C4-2B (cell line): Measurements from ENCODE around the gene PSTPIP1.

ENCODE experiments used
- ZFX ChIP-seq: fragments of 450-650 bp; IDR thresholded peaks from 2 replicates; pipeline ENCODE4 v1.6.1; 2017
- TF ChIP-seq, protein P1 (sequence below): fragments of 450-650 bp; conservative IDR thresholded peaks from 2 replicates; pipeline ENCODE4 v1.5.1; 2017; ENCODE audit warnings: mild to moderate bottlenecking

DNA sequence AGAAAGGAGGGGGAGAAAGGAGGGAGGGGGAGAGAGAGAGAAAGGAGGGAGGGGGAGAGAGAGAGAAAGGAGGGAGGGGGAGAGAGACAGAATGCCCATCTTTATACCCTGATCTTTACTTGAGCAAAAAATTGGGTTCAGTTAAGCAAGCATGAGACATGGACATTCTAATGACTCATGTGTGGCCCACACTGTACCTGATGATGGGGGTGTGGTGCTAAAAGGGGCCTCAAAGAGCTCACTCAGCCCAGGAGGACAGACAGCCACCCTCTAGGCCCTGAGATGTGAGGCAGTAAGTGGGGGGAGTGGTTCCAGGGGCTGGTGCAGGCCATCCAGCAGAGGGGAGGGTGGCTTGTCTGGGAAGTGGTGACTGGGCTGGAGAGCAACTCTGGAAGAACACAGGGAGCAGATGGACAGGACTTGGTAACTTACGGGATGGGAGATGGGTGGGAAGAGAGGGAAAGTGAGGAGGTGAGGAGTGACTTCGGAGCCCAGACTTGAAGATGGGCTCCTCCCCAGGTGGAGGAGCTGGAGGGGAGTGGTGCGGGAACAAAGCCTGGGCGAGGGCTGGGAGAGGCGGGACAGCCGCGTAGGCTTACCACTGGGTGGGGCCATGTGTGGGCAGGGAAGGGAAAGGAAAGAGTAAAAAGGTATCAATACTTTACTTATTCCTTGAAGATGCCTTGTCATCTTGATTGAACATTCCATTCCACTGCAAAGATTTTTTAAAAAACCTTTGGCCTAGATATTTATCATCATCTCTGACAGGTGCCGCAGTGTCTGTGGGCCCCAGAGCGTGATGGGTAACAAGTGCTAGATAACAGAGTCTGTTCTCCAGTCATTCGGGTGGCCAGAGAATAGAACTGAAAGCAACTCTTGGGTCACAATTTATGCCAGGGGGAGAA is 43.6 kb downstream of the PSTPIP1 start:
- TF ChIP-seq, protein P1, sequence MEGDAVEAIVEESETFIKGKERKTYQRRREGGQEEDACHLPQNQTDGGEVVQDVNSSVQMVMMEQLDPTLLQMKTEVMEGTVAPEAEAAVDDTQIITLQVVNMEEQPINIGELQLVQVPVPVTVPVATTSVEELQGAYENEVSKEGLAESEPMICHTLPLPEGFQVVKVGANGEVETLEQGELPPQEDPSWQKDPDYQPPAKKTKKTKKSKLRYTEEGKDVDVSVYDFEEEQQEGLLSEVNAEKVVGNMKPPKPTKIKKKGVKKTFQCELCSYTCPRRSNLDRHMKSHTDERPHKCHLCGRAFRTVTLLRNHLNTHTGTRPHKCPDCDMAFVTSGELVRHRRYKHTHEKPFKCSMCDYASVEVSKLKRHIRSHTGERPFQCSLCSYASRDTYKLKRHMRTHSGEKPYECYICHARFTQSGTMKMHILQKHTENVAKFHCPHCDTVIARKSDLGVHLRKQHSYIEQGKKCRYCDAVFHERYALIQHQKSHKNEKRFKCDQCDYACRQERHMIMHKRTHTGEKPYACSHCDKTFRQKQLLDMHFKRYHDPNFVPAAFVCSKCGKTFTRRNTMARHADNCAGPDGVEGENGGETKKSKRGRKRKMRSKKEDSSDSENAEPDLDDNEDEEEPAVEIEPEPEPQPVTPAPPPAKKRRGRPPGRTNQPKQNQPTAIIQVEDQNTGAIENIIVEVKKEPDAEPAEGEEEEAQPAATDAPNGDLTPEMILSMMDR, result no peak
- TF ChIP-seq ZFX, result no peak
